ENCODE results near the gene IER5L.

- TF ChIP-seq CTCF (IDR thresholded peaks at IDR 0.05) = peak; percentile 85 to 96 (median 96)
- peak; percentile 15 for TF ChIP-seq POLR2A (IDR thresholded peaks at IDR 0.05)
- no peak for TF ChIP-seq EP300 (IDR thresholded peaks at IDR 0.05)
Observed at GRCh38 chr9:129139233-129139992, 38.6 kb downstream of the IER5L start.

Measured in ovary (tissue), 3 donors.